ENCODE measurements around the gene RNF26.
A peak's percentile ranks its signal among the peaks of the same experiment; 100 is the strongest.

The RNF26 gene

DNA sequence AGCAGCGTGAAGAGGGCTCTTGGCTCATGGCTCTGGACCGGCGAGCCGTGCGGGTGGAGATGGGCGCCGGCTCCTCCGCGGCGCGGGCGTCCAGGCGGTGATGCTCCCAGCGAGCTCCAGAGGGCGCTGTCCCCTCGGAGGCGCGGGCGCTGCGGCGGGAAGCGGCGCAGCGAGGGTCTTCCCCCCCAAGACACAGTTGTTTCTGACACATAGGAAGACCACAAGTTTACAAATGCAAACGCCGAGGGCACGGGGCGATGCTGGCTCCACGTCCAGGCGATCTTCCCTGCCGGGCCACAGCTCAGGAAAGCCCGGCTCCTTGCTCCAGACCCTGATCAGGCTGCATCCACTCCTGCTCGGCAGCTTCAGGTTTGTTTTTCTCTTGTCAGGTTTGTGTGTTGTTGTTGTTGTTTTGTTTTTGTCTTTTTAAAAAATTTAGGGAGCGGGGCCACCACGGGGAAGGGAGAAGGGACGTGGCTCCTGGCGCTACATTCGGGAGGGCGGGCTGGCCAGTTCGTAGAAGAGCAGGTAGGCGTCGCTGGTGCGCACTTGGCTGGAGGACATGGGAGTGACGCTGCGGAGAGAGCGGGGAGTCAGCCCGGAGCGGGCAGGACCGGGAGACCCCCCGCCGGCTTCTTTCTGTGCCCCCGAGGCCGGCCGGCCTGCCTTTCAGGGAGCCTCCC, 22.2 kb downstream of the RNF26 start:
- DNase-seq = peak; percentile 72

DNA sequence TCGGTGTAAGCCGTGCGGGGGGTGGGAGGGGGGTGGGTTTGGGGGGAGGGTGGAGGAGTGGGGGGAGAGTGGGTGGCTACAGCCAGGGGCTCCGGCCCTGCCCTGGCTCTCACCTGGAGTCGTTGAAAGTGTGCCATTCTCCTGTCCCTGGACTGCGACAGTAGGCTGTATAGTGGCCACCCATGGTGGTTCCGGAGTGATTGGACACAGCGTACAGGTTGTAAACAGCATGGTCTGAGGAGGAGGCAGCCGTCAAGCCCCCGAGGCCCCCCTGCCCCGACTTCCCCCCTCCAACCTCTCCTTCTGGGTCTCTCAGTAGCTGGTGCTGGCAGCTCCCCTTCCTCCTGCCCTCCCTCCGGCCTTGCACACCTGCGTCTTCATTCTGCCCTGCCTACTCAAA, 22.7 kb downstream of the RNF26 start:
- DNase-seq = no peak

DNA sequence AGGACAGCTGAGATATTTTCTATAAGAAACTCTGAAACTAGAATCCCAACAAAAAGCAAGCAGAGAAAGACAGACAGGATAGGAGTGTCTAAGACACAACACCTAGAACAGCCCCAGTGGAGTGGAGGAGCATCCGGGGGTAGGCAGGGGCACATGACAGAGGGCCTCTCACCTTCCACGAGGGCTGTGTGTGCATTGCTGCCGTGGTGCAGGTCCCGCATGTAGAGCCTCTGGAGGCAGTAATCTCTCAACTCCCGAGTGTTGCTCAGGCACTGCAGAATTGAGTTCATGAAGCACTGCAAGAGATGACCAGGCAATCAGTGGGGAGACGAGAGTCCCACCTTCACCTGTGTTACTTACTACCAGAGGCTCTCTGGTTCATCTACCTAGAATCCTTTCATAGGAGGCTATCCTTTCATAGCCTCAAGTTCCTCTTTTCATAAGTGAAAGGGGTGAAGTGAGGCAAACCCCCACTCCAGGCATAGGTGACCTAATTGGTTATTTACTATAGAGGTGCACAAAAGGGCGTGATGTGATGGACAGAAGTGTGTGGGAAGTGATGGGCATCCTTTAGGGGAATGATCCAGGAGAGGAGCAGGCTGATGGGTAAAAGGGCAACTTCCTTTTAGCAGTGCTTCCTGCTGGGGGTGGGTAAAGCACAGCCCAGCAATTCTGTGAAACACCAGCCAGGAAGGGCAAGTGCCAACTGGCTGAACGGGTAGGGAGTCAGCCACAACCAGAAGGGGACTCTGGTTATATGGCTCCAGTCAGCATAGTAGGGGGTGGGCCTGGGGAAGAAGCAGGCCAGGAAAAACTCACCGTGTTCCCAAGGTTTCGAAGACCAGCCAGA, 25.3 kb downstream of the RNF26 start:
- no peak for DNase-seq

DNA sequence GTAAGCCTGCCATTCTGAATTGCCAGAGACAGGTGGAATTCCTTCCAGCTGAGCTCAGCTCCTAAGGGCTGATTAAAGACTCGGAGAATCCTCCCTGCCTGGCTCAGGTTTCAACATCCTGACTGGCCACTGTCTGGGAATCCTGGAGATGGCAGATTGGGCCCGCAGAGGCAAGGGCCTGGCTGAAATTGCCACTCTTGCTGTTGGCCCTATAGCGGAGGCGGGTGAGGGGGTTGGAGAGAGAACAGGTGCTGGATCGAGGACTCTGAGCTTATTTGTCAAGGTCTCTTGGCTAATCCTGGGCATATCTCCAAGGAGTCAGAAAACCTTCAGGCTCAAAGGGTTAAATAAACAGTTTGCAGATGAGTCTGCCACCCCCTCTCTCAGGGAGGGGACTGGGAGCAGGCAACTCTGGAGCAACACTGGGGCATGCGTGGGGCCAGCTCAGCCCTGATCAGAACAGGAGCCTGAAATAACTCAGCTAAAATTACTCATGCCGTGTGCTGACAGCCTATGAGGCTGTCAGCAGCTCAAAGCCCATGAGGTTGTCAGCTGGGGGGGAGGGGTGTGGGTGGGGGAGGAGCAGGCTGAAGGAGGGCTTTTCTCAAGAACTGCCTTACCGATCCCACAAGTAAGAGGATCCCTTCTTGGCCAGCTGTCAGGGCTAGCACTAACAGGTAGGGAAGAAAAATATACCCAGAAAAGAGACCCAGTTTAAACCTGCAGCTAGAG, 26.9 kb downstream of the RNF26 start:
- DNase-seq = peak; percentile 61

DNA sequence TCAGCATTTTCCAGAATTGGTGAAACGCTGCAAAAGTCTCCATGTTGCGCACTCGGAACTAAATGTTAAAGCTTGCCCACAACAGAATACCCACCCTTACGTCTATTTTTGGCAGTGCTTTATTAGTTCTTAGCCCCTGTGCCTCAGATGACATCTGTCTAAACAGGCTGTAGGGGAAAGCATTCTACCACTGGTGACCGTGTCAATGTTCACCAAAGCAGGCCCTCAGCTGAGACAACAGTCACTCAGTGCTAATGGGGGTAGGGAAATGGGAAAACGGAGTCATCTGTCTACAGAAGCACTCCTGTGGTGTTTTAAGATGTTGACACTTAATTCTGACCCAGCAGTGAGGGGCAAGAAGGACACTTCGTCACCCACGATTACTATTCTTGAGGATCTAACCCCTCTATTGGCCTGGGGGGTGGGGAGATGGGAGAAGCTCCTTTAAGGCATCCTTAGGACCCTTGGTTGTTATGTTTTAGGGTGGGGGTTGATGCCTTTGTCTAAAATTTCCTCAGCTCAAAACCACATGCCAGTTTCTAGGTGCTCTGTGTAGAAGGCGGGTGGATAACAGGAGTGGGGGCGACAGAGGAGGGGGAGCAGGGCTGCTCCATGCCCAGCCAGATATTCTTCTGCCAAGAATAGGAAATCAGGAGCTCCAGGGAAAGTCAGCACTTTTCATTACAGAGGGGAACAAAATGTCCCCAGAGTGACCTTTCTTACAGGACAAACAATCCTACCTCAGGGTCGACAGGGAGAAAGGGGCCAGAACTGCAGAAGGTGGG, 27.8 kb downstream of the RNF26 start:
- no peak for DNase-seq

DNA sequence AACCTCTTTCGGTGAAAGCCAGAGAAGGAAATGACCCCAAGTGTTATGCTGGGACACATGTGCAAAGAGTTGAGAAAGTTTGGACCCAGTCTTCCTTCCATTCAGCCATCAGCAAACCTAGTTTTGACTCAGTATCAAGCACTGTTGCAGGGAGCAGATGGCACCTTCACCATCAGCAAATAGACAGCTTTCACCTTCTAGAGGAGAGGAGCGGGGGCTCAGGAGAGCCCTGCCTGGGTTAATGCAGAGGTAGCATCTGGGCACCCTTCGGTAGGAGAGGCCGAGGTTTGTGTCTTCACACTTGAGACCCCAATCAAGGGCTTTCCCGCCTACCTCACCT, 28.4 kb downstream of the RNF26 start:
- no peak for DNase-seq

DNA sequence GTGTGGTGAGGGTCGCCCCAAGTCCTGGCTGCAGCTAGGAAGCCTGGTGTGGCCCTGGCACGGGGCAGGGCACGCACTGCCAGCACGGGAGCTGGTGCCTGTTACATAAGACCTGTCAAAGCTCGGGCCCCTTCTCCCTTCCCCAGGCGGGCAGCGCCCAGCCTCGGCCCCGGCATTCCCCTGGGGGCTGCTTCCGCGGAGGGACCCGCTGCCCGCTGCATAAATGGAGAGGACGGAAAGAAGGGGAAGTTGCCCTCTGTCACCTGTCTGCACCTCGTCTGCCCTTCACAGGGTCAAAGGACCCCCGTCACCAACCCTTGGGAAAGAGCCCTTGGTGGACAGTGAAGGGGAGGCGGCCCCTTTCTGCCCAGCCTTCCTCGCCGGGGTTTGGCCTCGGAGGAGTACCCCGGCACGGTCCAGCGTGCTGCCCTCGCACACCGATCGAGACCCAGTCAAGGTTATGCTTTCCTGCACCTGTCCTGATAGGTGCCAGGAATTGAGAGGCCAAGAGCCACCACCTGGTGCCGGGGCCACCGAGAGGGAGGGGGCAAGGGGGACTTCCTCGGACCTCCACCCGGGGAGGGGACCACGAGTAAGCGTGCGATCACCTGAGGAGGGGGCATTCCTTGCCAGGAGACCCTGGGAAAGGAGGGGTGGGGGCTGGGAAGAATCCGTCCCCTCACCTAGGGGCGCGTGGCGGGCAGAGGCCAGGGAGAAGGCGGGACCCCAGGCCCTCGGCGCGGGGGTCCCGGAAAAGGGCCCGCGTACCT, 28.9 kb downstream of the RNF26 start:
- DNase-seq = no peak

DNA sequence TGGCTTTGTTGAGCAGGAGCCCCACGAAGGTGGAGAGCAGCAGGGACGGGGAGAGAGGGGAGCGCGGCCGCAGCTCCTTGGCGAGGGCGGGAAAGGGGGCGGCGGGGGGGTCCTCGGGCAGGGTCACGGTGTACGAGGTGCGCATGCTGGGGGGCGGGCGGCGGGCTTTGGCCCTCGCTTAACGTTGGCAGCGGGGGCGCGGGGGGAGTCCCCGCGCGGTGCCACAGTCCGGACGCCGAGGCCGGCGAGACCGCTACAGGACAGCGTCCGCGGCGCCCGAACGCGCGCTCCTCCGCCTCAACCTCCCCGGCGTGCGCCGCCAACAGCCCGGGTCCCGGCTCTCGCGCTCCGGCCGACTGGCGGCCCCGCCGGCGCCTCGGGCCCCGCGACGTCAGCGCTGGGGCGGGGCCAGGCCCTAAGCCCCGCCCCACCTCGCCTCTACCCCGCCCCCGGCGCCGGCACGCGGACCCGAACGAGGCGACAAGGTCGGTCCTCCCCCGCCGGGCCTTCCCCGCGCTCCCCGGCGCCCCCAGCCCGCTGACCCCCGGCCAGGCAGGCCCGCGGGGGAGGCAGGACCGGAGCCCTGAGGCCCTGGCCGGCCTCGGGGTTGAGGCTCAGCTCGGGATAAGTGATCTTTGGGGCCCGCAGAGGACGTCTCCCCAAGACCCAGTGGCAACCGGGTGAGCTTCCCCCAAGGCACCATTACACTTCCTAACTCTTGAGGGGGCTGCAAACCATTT, 29.7 kb downstream of the RNF26 start:
- DNase-seq = peak; percentile 45

DNA sequence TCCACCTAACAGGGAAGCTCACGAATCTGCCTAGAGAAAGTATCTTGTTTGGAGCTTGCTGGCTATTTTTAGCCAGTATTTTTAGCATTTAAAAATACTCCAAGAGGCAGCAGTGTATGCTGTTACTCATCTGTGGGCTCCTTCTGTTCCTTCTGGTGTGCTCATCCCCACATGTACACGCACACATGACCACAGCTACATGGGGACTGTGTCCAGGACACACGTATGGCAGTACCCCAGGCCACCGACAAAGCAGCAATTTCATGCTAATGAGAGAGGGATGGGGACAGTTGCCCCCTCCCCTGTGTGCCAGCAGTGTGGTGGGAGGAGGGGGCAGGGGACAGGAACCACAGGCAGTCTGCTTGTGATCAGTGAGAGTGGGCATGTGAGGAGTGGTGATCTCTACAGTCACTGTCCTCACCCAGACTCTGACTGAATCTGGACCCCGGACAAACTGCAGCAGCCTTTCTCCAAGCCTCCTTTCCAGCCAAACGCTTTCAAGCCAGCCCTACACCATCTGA, 30.8 kb downstream of the RNF26 start:
- DNase-seq = no peak

DNA sequence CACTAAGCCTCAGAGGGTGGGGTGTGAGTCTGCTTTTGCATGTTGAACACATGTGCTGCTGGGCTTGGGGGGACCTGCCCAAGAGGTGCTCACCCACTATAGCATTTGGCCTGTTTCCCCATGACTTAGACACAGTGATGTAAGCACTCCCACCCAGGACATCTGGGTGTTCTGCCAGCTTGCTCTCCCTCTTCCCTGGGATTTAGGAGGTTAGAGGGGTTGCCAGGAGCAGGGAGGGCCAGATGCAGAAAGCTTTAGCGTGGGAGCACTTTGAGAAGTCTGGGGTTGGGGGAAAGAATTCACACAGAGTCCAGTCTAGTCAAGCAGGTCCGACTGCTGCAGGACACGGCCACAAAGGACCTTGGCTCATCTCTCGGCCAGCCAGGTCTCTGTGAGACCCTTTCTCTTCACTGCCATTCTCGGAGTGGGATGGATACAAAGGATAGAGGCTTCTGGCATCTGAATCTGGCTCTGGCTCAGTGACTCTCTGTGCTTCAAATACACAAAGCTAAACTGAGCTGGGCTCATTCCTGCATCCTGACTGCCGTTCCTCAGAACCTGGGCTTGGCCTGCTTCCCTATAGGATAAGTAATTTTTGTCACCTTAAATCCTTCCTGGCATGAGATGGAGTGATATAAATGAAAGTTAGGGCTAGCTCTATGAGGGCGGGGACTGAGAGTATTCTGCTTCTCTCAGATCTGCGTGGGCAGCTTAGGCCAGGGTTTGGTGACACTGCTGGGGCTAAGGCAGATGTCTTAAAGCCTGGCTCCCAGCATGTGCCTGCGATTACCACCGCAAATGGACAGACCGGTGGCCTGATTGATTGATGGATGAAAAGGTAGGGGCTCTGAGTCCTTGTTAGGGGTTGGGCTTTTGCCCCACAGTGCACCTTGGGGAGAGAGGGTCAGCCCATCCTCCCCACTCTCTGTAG, 32.6 kb downstream of the RNF26 start:
- no peak for DNase-seq

DNA sequence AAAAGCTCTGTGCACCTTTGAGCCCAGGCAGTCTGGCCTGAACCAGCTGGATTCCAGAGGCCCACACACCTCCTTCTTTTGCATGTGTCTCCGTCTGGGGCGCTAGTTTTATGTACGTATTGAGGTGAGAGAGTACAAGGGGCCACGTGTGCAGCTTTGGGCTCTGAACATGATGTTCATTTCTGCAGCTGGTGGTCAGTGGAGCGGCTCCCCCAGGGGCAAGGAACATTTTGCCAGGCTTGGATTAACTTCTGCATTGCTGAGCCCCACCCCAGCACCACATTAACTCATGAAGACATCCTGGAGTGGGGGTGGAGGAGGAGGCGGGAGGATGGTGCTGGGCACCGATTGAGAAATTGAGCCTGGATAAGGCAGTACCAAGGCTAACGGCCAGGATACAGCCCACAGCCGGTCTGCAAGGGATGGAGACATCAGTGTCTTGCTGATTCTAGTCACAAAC, 33.4 kb downstream of the RNF26 start:
- DNase-seq = no peak

DNA sequence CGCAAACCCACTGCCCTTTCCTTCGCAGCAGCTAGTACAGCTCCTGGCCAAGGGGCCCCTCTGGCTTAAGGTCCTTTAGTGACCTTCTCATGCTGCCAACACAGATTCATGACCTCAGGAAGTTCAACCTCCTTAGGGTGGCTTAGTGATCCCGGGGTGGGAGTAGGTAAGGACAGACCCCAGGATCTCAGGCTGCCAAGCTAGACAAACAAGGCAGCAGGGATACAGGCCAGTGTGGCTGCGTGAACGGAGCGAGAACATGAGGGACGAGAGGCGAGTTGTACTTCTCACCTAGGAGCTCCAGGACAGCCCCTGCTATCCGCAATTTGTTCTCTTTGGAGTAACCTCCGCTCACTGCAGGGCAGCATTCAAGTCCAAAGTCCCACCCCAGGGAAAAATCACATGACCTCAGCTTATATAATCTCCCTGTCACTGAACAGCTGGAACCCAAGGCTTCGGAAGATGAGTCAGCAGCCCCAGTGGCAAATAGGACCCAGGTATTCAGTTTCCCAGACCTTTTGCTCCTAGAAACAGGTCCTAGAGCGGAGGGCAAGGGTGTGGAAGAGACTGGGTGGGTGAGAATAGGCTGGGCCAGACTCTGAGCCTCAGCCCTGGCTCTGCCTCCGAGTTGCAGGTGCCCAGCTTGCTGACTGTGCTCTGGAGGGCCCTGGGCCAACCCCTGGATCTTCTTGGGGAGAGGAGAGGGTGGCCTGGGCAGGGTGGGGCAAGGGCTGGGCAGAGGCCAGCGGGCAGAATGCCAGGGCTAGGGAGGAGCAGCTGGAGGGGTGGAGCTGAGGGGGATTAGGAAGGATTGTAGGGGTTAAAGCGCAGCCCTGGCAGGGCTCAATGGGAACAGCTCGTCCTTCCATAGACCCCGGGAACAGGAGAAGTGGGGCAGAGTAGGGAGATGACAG, 34.1 kb downstream of the RNF26 start:
- no peak for DNase-seq

DNA sequence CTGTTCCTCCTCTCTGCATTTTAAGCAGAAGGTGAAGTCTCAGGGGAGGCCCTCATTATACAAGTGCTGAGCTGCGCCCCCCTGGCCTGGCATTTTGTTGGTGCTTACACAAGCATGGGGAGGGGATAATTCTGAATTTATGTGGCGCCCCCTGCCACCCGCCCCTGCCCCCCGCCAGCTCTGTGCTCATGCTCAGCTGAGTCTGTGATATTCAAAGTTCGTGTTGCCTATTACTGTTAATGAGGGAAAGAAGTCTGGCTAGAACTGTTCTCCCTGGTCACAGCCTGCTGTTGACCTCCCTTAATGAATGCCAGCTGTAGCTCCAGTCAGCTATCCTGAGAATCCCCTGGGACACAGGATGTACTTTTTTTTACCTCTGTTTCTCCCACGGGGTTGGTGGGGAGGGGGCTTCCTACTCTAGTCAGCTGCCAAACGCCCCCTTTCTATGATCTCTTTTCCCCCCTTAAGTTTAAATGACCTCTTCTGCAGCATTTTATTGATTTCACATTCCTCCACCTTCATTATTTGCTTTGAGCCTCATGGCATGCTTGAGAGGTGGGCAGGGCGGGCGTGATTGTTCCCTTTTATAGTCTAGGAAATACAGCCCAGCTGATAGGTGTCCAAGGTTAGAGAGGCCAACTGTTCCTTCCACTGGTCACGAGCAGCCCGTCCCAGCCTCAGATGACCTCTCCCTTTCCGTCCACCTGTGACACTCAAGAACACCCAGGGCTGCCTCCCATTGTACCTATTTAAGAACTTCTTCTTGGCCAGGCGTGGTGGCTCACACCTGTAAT, 35.0 kb downstream of the RNF26 start:
- no peak for DNase-seq

DNA sequence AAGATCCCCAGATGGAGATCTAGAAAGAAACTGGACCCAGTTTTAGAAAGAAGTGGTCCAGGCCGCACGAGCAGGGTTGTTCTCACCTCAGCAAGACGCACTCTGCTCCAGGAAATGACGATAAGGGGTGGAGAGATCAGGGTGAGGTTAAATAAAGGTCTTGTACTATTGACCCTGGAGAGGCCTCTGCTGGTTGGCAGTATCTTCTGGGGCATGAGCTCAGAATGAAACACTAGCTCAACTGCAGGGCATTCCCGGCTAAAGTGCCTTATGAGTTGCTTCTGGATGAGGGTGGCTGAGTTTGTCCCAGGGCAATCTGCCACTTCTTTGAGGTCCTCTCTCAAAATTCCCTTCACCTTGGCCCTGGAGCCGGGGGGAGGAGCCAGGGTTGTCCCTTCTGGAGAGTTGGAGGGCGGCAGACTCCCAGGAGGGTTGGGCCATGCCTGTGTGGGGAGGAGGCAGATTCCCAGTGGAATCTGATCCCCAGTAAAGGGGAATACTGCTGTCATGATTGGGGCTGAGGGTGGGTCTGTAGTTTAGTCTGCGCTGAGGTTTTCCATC, 36.2 kb downstream of the RNF26 start:
- no peak for DNase-seq

DNA sequence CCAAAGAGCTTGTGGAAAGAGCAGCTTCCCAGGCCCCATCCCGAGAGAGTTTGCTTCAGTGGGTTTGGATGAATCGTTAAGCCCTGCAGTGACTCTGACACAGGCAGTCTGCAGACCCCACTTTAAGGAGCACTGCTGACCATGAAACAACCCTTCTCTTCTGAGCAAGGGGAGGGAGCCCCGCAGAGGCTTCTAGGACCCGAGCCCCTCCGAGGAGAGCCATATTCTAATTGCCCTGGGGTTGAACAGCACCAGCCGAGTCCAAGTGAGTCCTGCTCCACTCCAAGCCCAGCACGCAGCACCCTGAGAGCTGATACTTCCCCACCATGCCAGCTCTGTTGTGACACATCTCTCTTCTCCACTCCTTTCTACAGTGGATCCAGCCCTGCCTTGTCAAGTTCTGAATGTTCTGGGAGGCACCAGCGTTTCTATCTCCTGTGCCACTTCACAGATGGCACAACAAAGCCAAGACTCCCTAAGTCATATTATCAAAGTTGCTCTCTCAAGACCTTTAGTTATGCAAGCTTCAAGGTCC, 36.8 kb downstream of the RNF26 start:
- no peak for DNase-seq

DNA sequence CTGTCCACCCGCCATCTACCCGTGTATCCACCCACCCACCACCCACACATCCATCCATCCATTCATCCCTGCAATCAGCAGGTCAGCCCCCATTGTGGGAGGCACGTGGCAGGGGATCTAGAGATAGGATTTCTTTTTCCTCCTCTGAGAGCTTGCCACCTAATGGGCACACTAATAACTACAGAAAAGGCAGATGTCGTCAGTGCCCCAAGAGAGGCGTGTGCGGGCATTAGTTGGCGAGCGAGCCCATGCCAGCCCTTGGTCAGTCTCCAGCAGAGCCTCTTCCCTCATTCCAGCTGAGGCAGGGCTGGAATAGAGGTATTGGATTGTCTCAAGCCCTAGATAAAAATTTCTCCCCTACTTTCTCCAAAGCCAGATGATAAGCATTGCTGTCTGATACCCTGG, 37.5 kb downstream of the RNF26 start:
- no peak for DNase-seq

All from stimulated activated CD4-positive, alpha-beta T cell treated with anti-CD3 and anti-CD28 coated beads, Interleukin-4, amount 100 ng/mL, for 24 hours (primary cell).